Measurements from ENCODE around the gene KCND3.

DNA sequence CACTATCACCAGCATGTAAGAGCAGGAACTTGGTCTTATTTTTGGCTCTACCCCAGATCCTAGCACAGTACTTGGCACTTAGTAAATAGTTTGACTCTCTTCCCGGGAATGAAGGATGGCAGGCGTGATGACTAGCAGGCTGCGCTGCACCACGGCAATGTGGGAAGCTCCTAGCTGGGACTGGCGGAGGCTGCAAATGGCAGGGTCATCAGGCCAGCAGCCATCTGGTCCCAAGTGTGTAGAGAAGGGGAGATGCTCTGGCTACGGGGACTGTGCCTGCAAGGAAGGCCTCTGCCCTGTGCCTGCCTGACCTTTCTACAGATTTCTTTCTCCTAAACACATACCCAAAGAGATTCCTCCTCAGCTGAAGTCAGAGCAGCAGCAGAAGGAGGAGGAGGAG, 95.0 kb downstream of the KCND3 start:
- TF ChIP-seq EP300 (IDR thresholded peaks at IDR 0.05) (no peak), POLR2A (IDR thresholded peaks at IDR 0.05) (no peak), POLR2AphosphoS5 (IDR thresholded peaks at IDR 0.05) (no peak)
- TF ChIP-seq, protein P1, sequence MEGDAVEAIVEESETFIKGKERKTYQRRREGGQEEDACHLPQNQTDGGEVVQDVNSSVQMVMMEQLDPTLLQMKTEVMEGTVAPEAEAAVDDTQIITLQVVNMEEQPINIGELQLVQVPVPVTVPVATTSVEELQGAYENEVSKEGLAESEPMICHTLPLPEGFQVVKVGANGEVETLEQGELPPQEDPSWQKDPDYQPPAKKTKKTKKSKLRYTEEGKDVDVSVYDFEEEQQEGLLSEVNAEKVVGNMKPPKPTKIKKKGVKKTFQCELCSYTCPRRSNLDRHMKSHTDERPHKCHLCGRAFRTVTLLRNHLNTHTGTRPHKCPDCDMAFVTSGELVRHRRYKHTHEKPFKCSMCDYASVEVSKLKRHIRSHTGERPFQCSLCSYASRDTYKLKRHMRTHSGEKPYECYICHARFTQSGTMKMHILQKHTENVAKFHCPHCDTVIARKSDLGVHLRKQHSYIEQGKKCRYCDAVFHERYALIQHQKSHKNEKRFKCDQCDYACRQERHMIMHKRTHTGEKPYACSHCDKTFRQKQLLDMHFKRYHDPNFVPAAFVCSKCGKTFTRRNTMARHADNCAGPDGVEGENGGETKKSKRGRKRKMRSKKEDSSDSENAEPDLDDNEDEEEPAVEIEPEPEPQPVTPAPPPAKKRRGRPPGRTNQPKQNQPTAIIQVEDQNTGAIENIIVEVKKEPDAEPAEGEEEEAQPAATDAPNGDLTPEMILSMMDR (IDR thresholded peaks at IDR 0.05): no peak
